ENCODE results near the gene EXPH5. TPM values are rescaled to one million over a fixed set of nuclear protein-coding genes. Genes with fewer than 3 reads are reported as not detected.

The EXPH5 gene
- total RNA-seq, 2 donors from 2014 or later: 32.2 to 41.8 TPM

DNA sequence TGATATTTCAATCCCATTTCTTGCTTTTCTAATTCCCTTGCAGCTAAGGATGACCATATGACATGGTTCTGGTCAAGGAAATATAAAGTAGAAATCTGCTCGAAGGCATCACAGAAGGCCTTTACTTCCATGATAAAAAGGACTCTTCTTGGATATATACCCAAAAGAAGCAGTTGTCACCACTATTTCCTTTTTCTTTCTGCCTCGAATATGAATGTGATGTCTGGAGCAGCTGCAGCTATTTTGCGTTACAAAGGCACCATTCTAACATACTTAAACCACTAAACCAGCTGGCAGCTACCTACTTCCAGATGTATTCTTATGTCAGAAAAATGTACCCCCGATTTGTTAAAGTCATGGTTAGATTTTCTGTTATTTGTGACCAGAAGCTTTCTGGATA is 18.9 kb downstream of the EXPH5 start:
- Histone ChIP-seq H3K4me1 (peaks cover 3% of the 10 kb centered on the region), H3K27me3 (no peaks in the 10 kb centered on the region), H3K9me3 (no peaks in the 10 kb centered on the region), H3K36me3 (no peaks in the 10 kb centered on the region), H3K9ac (ENCODE audit: low read depth in 2 of 2, low read length in 2 of 2) (no peak overlapping the region), H3K4me3 (no peak overlapping the region), H3K27ac (no peak overlapping the region)
- TF ChIP-seq, protein P1, sequence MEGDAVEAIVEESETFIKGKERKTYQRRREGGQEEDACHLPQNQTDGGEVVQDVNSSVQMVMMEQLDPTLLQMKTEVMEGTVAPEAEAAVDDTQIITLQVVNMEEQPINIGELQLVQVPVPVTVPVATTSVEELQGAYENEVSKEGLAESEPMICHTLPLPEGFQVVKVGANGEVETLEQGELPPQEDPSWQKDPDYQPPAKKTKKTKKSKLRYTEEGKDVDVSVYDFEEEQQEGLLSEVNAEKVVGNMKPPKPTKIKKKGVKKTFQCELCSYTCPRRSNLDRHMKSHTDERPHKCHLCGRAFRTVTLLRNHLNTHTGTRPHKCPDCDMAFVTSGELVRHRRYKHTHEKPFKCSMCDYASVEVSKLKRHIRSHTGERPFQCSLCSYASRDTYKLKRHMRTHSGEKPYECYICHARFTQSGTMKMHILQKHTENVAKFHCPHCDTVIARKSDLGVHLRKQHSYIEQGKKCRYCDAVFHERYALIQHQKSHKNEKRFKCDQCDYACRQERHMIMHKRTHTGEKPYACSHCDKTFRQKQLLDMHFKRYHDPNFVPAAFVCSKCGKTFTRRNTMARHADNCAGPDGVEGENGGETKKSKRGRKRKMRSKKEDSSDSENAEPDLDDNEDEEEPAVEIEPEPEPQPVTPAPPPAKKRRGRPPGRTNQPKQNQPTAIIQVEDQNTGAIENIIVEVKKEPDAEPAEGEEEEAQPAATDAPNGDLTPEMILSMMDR (IDR thresholded peaks at IDR 0.05): no peak
- intact Hi-C loops (cut with DNase I): no loop called here
- DNase-seq: no peak

DNA sequence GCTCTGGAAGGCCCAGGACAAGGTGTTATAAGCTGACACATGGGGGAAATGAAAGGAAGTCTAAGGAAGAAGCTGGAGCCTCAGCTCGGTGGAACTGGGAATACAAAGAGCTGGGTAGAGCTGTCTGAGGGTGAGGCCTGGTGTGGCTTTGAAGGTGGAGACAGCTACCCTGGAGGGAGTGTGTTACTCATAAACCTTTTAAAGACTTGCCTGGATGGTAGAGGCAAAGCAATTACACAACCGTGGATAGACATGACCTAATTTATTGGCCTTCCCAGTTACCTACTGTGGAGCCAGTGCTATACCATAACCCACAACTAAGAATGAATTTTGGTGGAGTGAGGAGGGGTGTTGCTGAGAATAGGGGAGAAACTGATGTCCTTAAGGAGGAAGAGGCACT is 22.6 kb downstream of the EXPH5 start:
- intact Hi-C loops (cut with DNase I): no loop called here
- H3K9me3 ChIP-seq: no peaks in the 10 kb centered on the region
- peaks cover 3% of the 10 kb centered on the region for H3K4me1 ChIP-seq
- DNase-seq: peak; percentile 70
- TF ChIP-seq, protein P1 (IDR thresholded peaks at IDR 0.05): no peak
- H3K27me3 ChIP-seq: no peaks in the 10 kb centered on the region
- H3K4me3 ChIP-seq: no peak overlapping the region
- H3K36me3 ChIP-seq: no peaks in the 10 kb centered on the region
- H3K27ac ChIP-seq: peak overlapping the region; percentile 61
- no peak overlapping the region for H3K9ac ChIP-seq (ENCODE audit: low read depth in 2 of 2, low read length in 2 of 2)

DNA sequence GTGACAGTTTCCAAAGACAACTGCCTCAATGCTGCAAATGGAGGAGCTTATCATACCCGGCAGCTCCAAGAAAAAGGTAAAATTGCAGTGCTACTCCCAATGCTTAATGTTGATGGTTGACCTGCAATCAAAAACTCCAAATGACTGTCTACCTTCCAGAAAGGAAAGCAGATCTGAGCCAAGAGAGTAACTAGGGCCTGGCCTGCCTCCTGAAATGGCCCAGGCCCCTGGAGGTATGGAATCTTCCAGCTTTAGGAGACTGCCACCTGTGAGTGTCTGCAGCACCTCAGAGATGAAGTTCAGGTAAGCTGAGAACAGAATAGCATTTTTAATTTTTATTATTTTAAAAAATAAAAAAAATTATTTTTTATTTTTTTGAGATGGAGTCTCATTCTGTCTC is 23.7 kb downstream of the EXPH5 start:
- intact Hi-C loops (cut with DNase I): no loop called here
- H3K4me1 ChIP-seq: peaks cover 3% of the 10 kb centered on the region
- no peak overlapping the region for H3K9ac ChIP-seq (ENCODE audit: low read depth in 2 of 2, low read length in 2 of 2)
- H3K36me3 ChIP-seq: no peaks in the 10 kb centered on the region
- no peaks in the 10 kb centered on the region for H3K27me3 ChIP-seq
- TF ChIP-seq, protein P1 (IDR thresholded peaks at IDR 0.05): no peak
- no peak for DNase-seq
- H3K9me3 ChIP-seq: no peaks in the 10 kb centered on the region
- no peak overlapping the region for H3K27ac ChIP-seq
- no peak overlapping the region for H3K4me3 ChIP-seq

DNA sequence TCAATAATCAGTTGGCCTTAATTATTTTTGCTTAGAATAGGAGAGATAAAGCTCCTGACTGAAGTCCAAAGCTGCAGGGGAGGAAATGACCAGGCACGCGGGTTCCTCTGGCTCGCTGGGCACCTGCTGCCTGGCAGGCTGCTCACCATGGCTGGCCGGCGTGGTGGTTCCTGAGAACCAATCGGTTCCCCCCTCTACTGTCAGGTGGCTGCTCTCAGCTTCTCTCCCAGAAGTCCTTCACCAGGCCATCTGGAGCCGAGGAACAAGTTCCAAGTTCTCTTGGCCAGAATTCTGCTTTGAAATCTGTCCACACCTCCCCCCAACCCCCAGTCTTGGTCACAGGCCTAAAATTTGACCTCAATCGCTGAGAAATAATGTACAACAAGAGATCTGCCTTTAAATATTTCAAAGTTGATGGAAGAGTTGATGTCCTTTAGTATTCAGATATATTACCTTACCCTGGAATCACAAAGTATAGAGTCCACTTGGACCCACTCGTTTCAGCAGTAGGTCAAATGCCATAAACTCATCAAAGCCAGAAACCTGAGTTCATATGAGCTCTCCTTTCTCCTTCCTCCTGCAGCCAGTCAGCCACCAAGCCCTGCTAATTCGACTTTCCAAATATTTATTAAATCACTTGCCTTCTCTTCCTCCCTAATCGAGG is 25.2 kb downstream of the EXPH5 start:
- no peak for DNase-seq
- intact Hi-C loops (cut with DNase I): no loop called here
- no peaks in the 10 kb centered on the region for H3K27me3 ChIP-seq
- H3K4me1 ChIP-seq: peaks cover 3% of the 10 kb centered on the region
- no peaks in the 10 kb centered on the region for H3K36me3 ChIP-seq
- H3K9me3 ChIP-seq: no peaks in the 10 kb centered on the region
- H3K27ac ChIP-seq: no peak overlapping the region
- TF ChIP-seq, protein P1 (IDR thresholded peaks at IDR 0.05): no peak
- H3K9ac ChIP-seq (ENCODE audit: low read depth in 2 of 2, low read length in 2 of 2): no peak overlapping the region
- H3K4me3 ChIP-seq: no peak overlapping the region

DNA sequence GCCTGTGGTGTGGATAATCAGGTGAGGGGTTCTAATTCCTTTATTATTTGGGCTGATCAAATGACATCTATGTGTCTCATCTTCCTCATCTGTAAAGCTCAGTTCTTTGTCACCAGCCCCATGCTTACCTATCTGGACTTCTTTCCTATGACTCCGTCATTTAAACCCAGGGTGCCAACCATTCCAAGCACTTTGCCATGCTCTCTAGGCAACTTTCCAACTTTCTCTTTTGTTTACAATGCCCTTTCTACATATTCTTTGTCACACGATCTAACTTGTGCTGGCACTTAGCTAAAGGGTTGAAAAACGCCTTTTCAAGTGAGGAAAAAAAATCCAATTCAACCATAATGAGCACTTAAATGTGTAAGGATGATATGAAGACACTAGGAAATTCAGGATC is 27.9 kb downstream of the EXPH5 start:
- no peak overlapping the region for H3K9ac ChIP-seq (ENCODE audit: low read depth in 2 of 2, low read length in 2 of 2)
- intact Hi-C loops (cut with DNase I): no loop called here
- no peaks in the 10 kb centered on the region for H3K4me1 ChIP-seq
- H3K27me3 ChIP-seq: no peaks in the 10 kb centered on the region
- no peak overlapping the region for H3K27ac ChIP-seq
- no peak for DNase-seq
- H3K36me3 ChIP-seq: no peaks in the 10 kb centered on the region
- H3K9me3 ChIP-seq: no peaks in the 10 kb centered on the region
- TF ChIP-seq, protein P1 (IDR thresholded peaks at IDR 0.05): no peak
- no peak overlapping the region for H3K4me3 ChIP-seq

Data from colonic mucosa (tissue), 4 donors.